Measurements from ENCODE around the gene GNS.
"Not testable (repeated sequence)": the region's sequence is repeated elsewhere in the genome, so short reads cannot be mapped to it uniquely, and the experiment has no call there.

The GNS gene

DNA sequence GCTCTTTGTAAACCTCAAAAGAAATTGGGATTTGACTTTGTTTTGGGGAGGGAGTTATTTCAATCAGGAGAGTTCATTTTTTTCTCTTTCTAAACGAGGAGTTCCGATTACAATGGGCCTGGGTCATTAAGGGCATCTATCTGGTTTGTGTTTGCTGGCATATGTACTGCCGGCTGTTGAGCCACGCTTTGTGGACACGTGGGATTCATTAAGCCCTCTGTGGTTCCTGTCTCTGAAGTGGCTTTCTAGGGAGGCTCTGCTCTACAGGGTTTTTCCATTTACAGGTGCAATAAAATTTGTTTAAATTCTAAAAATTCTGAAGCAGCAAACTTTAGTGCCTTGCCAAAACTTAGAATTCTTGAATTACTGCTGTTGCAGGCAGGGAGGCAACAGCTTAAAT, 57.9 kb downstream of the GNS start:
- ATAC-seq: no peak
- Mint-ChIP-seq H3K9me3 (no peaks in the 10 kb centered on the region), H3K27ac (peak overlapping the region; percentile 79), H3K4me1 (peaks cover 28% of the 10 kb centered on the region), H3K4me3 (peak overlapping the region; percentile 29), H3K36me3 (peaks cover 34% of the 10 kb centered on the region)
- DNase-seq (ENCODE audit: low spot score in 2 of 2): no peak

DNA sequence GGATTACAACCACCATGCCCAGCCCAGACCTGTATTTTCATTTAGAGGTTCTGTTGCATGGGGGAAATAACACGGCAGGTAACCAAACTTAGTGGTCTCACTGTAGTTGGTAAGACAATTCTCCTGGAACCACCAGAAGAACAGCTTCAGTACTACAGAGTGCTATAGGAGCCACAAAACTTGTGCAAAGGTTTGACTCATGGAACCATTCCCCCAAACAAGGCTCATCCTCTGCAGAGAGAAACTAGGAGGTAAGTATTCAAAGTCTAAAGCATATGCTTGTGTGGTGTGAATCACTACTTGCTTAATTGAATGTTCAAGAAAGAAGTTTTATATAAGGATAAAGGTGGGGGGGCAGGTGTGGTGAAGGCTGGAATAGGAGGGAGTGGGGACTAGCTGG, 58.7 kb downstream of the GNS start:
- peak; percentile 73 for ATAC-seq
- Mint-ChIP-seq H3K27ac (peak overlapping the region; percentile 79), H3K36me3 (peaks cover 38% of the 10 kb centered on the region), H3K4me1 (peaks cover 28% of the 10 kb centered on the region), H3K4me3 (peak overlapping the region; percentile 29), H3K9me3 (no peaks in the 10 kb centered on the region)
- no peak for DNase-seq (ENCODE audit: low spot score in 2 of 2)

GRCh38 chr12:64699504-64700115, 59.6 kb downstream of the GNS start:
- Mint-ChIP-seq H3K36me3 (peaks cover 47% of the 10 kb centered on the region), H3K9me3 (no peaks in the 10 kb centered on the region), H3K4me1 (peaks cover 35% of the 10 kb centered on the region), H3K27ac (peak overlapping the region; percentile 79), H3K4me3 (no peak overlapping the region)
- DNase-seq (ENCODE audit: low spot score in 2 of 2) (no peak), ATAC-seq (no peak)

DNA sequence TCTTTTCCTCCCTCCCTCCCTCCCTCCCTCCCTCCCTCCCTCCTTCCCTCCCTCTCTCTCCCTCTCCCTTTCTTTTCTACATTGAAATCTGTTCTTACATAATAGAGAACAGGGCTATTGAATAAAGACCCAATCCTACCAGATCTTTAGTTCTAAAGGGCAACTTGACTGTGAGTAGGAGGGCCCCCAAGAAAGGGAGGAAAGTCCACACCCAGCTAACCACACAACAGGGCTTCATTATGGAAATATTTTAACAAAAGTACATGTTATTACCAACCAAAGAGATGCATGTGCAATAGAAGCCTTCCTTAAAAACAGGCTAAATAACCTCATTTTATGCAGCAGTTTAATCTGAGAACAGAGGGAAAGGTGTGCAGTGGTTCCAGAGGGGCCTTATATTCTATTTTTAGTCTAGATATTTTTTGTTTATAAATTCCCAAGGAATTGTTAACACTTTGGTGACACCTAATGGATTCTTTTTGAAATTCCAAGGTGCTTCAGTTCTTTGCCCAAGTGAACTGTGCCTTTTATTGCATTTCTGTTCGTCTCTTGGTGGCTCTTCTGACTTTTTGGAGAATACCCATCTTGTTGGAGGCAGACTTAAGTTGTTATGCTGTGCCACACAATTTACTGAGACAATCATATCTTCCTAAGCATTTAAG, 63.0 kb downstream of the GNS start:
- Mint-ChIP-seq H3K36me3 (peaks cover 74% of the 10 kb centered on the region), H3K4me1 (peaks cover 50% of the 10 kb centered on the region), H3K27ac (peak overlapping the region; percentile 5), H3K4me3 (no peak overlapping the region), H3K9me3 (no peaks in the 10 kb centered on the region)
- no peak for ATAC-seq
- DNase-seq (ENCODE audit: low spot score in 2 of 2): no peak

- no peaks in the 10 kb centered on the region for H3K9me3 Mint-ChIP-seq
- DNase-seq (ENCODE audit: low spot score in 2 of 2): no peak
- no peak overlapping the region for H3K4me3 Mint-ChIP-seq
- H3K36me3 Mint-ChIP-seq: peaks cover 78% of the 10 kb centered on the region
- no peak for ATAC-seq
- H3K4me1 Mint-ChIP-seq: peaks cover 44% of the 10 kb centered on the region
- H3K27ac Mint-ChIP-seq: peak overlapping the region; percentile 5
These were observed 63.7 kb downstream of the GNS start for GRCh38 chr12:64695550-64695949.

DNA sequence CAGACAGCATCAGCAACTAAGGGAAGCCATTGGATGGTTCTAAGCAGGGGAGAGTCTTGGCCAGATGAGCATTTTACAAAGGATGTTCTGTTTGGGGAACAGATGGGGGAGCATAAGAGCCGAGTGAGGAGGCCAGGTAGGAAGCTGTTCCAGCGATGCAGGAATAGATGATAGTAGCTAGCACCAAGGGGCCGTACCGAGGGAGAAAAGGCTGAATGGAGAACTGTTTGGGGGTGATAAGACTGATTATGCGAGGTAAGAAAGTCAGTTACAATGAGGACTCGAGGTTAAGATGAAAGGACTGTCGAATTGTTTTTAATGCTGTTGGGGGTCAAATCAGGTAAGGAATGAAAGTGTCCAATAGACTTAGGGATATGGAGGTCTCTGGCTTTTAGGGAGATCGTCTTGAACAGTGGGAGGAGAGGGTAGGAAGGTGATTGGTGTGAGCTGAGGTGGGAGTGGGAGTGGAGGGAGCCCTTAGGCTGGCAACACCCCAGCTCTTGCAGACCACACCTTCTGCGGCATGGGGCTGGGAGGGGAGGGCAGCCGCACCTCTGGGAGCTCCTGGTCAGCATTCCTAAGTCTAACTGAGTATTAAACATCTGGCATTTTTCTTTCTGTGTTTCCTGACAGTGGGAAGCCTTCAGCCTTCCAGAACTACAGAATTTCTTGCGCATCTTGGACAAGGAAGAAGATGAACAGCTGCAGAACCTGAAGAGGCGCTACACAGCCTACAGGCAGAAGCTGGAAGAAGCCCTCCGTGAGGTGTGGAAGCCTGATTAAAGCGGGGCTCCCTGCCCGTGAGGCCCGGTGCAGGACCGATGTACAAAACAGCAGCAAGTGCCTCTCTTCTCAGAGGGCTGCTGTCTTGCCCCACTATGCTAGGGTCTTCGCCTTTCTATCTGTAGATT, 64.8 kb downstream of the GNS start:
- DNase-seq (ENCODE audit: low spot score in 2 of 2) (no peak), ATAC-seq (no peak)
- peaks cover 67% of the 10 kb centered on the region for H3K36me3 Mint-ChIP-seq
- no peaks in the 10 kb centered on the region for H3K9me3 Mint-ChIP-seq
- H3K27ac Mint-ChIP-seq: peak overlapping the region; percentile 45
- peaks cover 42% of the 10 kb centered on the region for H3K4me1 Mint-ChIP-seq
- H3K4me3 Mint-ChIP-seq: no peak overlapping the region

DNA sequence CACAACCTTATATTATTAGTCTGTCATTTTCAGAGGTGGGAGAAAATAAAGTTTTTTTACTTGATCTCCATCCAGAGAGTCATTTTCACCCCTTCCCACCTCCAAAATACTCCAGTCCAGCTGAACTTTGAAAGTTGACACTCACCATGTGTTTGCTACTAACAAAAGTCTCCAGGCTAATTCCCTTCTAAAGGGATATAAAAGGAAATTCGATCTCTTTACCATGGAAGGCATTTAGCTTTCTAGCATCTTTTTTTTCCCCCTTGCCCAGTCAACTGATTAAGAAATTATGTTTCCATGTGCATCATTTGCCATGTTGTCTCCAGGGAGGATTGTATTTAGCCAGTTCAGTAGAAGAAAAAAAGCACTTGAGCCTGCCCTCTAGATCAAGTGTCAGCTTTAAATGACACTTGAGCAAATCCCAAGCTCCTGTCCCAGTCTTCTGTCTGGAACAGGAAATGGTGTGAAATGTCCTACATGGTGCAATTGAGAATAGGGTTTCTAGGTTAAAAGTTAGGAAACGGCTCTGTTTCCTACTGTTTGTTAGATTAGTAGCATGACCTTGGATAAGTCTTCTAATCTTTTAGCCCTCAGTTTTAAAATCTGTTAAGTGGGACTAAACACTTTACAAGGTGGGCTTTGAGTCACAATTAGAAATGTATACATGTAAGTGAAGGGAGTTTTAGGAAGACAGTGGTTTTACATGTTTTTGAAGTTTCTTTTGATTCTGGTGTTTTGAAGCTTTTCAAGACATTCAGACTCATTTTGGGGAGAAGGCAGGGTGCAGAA, 67.2 kb downstream of the GNS start:
- Mint-ChIP-seq H3K4me1 (peaks cover 48% of the 10 kb centered on the region), H3K36me3 (peaks cover 70% of the 10 kb centered on the region), H3K27ac (peak overlapping the region; percentile 62), H3K9me3 (no peaks in the 10 kb centered on the region), H3K4me3 (no peak overlapping the region)
- DNase-seq (ENCODE audit: low spot score in 2 of 2) (no peak), ATAC-seq (no peak)

GRCh38 chr12:64691227-64691794, 67.9 kb downstream of the GNS start:
- Mint-ChIP-seq H3K4me3 (no peak overlapping the region), H3K27ac (peak overlapping the region; percentile 62), H3K4me1 (peaks cover 44% of the 10 kb centered on the region), H3K36me3 (peaks cover 70% of the 10 kb centered on the region), H3K9me3 (no peaks in the 10 kb centered on the region)
- no peak for DNase-seq (ENCODE audit: low spot score in 2 of 2)
- ATAC-seq: no peak

GRCh38 chr12:64690236-64690635, 69.0 kb downstream of the GNS start:
- not testable (repeated sequence) for ATAC-seq; H3K9me3 Mint-ChIP-seq; H3K27ac Mint-ChIP-seq; DNase-seq (ENCODE audit: low spot score in 2 of 2); H3K4me3 Mint-ChIP-seq
- H3K4me1 Mint-ChIP-seq: peaks cover 47% of the 10 kb centered on the region
- H3K36me3 Mint-ChIP-seq: peaks cover 74% of the 10 kb centered on the region

DNA sequence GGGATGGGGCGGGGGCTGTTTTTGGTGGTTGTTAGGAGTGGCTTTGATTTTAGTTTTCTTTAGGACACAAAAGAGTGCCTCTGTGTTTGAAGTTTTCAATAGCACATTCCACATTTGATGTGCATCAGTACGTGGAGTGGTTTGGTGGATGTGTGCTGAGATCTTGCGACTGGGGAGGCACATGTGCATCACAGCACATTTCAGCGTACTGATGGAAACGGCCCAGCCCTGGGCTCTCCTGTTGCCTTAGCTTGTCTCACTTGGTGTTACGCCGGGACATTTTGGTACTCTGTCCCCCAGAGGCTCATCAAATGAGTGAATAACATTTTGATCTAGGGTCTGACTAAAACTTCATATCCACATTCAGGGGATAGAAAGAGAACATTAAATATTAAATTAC, 70.5 kb downstream of the GNS start:
- H3K4me1 Mint-ChIP-seq: peaks cover 48% of the 10 kb centered on the region
- H3K27ac Mint-ChIP-seq: peak overlapping the region; percentile 39
- DNase-seq (ENCODE audit: low spot score in 2 of 2) (no peak), ATAC-seq (no peak)
- no peaks in the 10 kb centered on the region for H3K9me3 Mint-ChIP-seq
- H3K36me3 Mint-ChIP-seq: peaks cover 74% of the 10 kb centered on the region
- no peak overlapping the region for H3K4me3 Mint-ChIP-seq

GRCh38 chr12:64688219-64688618, 71.0 kb downstream of the GNS start:
- no peak for ATAC-seq
- H3K36me3 Mint-ChIP-seq: peaks cover 71% of the 10 kb centered on the region
- DNase-seq (ENCODE audit: low spot score in 2 of 2): no peak
- H3K27ac Mint-ChIP-seq: peak overlapping the region; percentile 39
- no peaks in the 10 kb centered on the region for H3K9me3 Mint-ChIP-seq
- no peak overlapping the region for H3K4me3 Mint-ChIP-seq
- H3K4me1 Mint-ChIP-seq: peaks cover 50% of the 10 kb centered on the region

DNA sequence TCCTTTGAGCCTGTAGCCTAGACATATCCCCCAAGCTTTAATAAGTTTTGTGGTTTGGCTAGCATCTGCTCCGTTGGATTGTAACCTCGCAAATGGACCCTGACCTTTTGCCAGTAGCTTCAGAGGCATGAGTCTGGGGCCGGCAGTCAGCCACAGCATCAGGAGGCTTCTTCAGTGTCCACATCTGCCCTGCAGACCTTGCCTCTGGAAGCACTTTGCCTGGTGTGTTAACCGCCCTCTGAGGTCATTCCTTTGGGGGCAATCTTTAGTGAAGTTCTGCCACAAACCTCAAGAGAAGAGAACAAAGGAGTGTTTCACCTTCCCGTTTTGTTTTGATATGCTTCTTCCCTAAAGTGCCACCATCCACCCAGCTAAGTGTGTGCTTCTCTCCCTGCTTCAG, 71.4 kb downstream of the GNS start:
- H3K36me3 Mint-ChIP-seq: peaks cover 67% of the 10 kb centered on the region
- peaks cover 54% of the 10 kb centered on the region for H3K4me1 Mint-ChIP-seq
- H3K9me3 Mint-ChIP-seq: no peaks in the 10 kb centered on the region
- DNase-seq (ENCODE audit: low spot score in 2 of 2) (no peak), ATAC-seq (no peak)
- H3K4me3 Mint-ChIP-seq: no peak overlapping the region
- peak overlapping the region; percentile 39 for H3K27ac Mint-ChIP-seq

DNA sequence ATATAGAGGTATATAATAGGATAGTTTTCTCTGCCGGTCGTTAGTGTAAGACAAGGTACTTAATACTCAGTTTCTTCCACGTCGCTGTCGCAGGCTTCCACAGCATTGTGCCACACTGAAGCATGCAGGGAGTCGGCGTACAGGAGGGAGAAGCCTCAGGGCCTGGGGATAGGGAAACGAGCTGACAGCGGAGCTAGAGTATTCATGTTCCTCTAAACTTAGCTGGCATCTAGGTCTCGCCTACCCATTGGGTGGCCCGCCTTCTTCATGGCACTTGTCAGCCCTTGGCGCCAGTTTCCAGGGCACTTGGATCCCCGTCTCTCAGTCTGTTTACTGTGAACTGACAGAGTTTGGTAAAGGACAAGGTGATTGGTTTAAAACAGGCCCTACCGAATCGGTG, 73.6 kb downstream of the GNS start:
- H3K36me3 Mint-ChIP-seq: peaks cover 47% of the 10 kb centered on the region
- no peaks in the 10 kb centered on the region for H3K9me3 Mint-ChIP-seq
- DNase-seq (ENCODE audit: low spot score in 2 of 2) (no peak), ATAC-seq (no peak)
- H3K4me1 Mint-ChIP-seq: peaks cover 55% of the 10 kb centered on the region
- no peak overlapping the region for H3K4me3 Mint-ChIP-seq
- peak overlapping the region; percentile 93 for H3K27ac Mint-ChIP-seq

GRCh38 chr12:64685050-64685449, 74.2 kb downstream of the GNS start:
- Mint-ChIP-seq H3K4me3 (peak overlapping the region; percentile 12), H3K9me3 (no peaks in the 10 kb centered on the region), H3K4me1 (peaks cover 59% of the 10 kb centered on the region), H3K27ac (peak overlapping the region; percentile 93), H3K36me3 (peaks cover 47% of the 10 kb centered on the region)
- DNase-seq (ENCODE audit: low spot score in 2 of 2) (no peak), ATAC-seq (no peak)
